Fibroblast of skin of left biceps (primary cell): Measurements from ENCODE around the gene PLEKHA4.
"Not testable (repeated sequence)": the region's sequence is repeated elsewhere in the genome, so short reads cannot be mapped to it uniquely, and the experiment has no call there.

Source experiments
- DNase-seq, 2 experiments: peaks; one replicate each; pipeline ENCODE4 v3.0.0-alpha.2; 2013; ENCODE audit warnings: low read depth in 2 of 2

The PLEKHA4 gene

GRCh38 chr19:48799358-48800300, 68.8 kb downstream of the PLEKHA4 start:
- no peak for DNase-seq

- no peak for DNase-seq
These were observed 69.5 kb downstream of the PLEKHA4 start for GRCh38 chr19:48798937-48799336.

DNA sequence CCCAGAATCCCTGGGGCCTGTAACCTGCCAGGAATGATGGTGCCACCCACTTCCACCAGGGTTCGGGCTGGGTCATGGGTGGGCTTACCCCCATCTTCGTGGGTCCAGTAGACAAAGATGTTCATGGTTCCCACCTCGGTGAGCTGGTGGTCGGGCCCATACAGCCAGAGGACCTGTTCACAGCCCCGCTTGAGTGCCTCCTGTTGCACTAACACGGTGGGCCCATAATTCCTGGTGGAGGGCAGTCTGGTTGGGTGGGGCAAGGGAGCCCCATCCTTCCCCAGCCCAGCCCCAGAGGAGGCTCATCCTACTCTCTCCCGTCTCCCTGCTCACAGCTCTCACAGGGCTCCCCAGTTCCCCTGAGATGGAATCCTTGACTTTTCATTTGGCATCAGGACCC, 71.3 kb downstream of the PLEKHA4 start:
- DNase-seq = no peak

DNA sequence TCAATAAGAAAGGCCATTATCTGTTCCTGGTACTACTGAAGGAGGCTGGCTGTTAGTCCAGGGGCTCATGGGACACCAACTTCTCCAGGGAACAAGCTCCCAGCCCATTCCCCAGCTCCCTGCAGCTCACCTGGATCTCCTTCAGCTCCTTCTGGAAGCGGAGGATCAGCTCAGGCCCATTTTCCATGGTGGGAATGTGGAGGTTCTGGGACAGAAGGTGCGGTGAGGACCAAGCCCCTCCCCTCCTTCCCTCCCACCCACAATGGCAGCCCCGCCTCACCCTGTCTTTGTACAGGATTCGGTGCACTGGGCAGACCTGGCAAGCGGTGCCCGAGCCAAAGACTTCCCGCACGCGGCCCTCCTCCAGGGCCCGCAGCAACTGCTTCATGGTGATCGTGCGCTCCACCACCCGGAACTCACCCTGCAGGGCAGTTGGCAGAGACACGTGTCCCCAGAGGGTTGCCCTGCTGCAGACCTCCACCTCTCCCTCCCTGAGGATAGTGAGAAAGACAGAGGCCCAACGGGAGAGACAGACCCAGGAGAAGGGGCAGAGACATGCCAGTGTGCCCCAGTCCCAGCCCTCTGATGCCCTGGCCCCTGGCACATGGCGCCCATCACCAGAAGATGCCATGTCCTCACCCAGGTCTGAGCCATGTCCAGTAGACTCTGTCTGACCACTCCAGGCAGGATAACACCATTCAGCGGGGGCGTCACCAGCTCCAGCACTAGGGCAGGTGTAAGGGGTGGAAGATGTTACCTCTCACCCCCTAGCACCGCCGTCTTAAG, 71.9 kb downstream of the PLEKHA4 start:
- no peak for DNase-seq

DNA sequence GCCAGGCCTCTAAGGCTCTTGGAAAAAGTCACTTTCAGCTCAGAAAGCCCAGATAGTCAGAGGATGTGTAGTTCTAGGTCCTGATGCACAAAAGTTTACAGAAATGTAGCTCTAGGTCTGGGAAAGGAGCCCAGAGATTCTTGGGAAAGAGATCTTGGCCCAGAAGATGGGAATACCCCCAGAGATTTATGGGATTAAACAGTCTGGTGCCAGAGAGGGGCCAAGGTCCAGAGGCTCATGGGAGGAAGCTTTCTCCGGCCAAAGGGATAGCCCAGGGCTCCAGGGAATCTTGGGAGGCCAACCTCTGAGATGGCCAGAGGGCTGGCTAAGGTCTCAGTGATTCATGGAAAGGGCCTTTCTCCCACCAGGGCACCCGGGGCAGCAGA, 72.7 kb downstream of the PLEKHA4 start:
- no peak for DNase-seq

DNA sequence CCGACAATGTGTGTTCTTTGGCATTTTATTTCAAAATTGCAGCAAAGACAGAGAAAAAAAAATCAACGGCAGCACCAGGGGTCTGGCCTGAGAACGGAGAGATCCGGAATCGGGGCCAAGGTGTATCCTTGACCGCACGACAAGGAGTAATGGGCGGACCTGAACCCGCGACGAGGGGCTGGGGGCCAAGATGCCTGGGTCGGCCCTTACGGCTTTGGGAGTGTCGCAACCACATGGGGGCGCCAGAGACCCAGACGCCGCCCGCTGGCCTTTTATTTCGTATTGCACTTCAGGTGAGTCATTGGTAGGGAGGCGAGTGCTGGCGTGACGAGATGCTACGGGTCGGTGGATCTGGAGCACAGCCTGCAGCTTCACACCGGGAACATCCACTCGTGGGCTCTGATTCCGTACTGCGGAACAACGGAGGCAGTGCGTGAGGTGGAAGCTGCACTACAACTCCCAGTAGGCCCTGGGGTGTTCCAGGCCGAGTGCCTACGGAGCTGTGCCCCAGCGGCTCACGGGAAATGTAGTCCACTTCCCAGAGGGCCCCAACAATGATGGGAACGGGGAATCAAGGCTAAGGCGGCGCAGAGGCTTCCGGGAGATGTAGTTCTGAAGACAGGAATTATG, 73.2 kb downstream of the PLEKHA4 start:
- DNase-seq = peak; percentile 75 to 83

DNA sequence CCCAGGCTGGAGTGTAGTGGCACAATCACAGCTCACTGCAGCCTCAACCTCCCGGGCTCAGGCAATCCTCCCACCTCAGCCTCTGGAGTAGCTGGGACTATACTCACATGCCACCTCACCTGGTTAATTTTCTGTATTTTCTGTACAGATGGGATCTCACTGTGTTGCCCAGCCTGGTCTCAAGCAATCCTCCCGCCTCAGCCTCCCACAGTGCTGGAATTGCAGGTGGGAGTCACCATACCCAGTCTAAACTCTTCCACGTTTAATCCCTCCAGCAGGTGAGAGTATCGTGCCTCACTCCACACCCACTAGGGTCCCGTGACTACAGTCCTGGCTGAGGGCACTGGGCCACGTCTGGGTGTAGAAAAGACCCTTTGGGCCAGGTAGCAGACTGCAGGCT, 74.1 kb downstream of the PLEKHA4 start:
- DNase-seq = no peak

GRCh38 chr19:48793271-48793670, 75.1 kb downstream of the PLEKHA4 start:
- no peak for DNase-seq

GRCh38 chr19:48787331-48787730, 81.1 kb downstream of the PLEKHA4 start:
- not testable (repeated sequence) for DNase-seq
